BLaER1 treated with 17β-estradiol and CSF1 and Interleukin-3, amounts not matched to agents 10 nM and 100 nM (cell line): ENCODE data around the gene RNASET2.

Experiments used
- H3K27ac ChIP-seq, 11 experiments: shearing (Covaris generic); formaldehyde crosslinking; 2 replicates each; pipeline ENCODE4 v1.8.1; 2022
- H3K27me3 ChIP-seq, 11 experiments: shearing (Covaris generic); formaldehyde crosslinking; 2 replicates each; pipeline ENCODE4 v1.8.1; 2022
- H3K36me3 ChIP-seq, 11 experiments: shearing (Covaris generic); formaldehyde crosslinking; 2 replicates each; pipeline ENCODE4 v1.8.1; 2022
- H3K4me1 ChIP-seq, 10 experiments: shearing (Covaris generic); formaldehyde crosslinking; 2 replicates each; pipeline ENCODE4 v1.8.1; 2022
- H3K4me2 ChIP-seq, 11 experiments: shearing (Covaris generic); formaldehyde crosslinking; 2 replicates each; pipeline ENCODE4 v1.8.1; 2022
- H3K4me3 ChIP-seq, 10 experiments: shearing (Covaris generic); formaldehyde crosslinking; 2 replicates each; pipeline ENCODE4 v1.8.1; 2022
- H3K9ac ChIP-seq, 11 experiments: shearing (Covaris generic); formaldehyde crosslinking; 2 replicates each; pipeline ENCODE4 v1.8.1; 2022
- H3K9me3 ChIP-seq, 11 experiments: shearing (Covaris generic); formaldehyde crosslinking; replicated peaks in 1 of 11; 2 replicates each; pipeline ENCODE4 v1.8.1; 2022
- H4K20me1 ChIP-seq, 11 experiments: shearing (Covaris generic); formaldehyde crosslinking; 2 replicates each; pipeline ENCODE4 v1.8.1; 2022
- Cebpa-rat ChIP-seq, 11 experiments: shearing (Covaris generic); IDR thresholded peaks; 2 replicates each; pipeline ENCODE4 v1.8.1; 2022

RNASET2 gene

GRCh38 chr6:166997348-166997747, 41.0 kb upstream of the RNASET2 start:
- peaks cover 0 to 71% (median 56%) of the 10 kb centered on the region in 11 experiments; a peak in 18 of 22 replicates for H3K36me3 ChIP-seq
- peak overlapping the region; percentile 66 to 92 (median 88); a peak in 20 of 22 replicates for H3K9ac ChIP-seq
- TF ChIP-seq Cebpa-rat (IDR thresholded peaks at IDR 0.05), result no peak

GRCh38 chr6:166996406-166996805, 40.1 kb upstream of the RNASET2 start:
- peak in 5 of 11 experiments; percentile 15 to 60 (median 35); a peak in 3 of 22 replicates for TF ChIP-seq Cebpa-rat (IDR thresholded peaks at IDR 0.05)
- H3K4me3 ChIP-seq, result no peak overlapping the region
- peak overlapping the region in 1 of 11 experiments; percentile 6; a peak in 1 of 22 replicates for H3K4me2 ChIP-seq
- H3K36me3 ChIP-seq, result peaks cover 0 to 71% (median 55%) of the 10 kb centered on the region in 11 experiments; a peak in 18 of 22 replicates
- H3K4me1 ChIP-seq, result peaks cover 20 to 32% (median 25%) of the 10 kb centered on the region in 10 experiments
- H3K27ac ChIP-seq, result no peak overlapping the region
- peaks cover 0 to 51% (median 23%) of the 10 kb centered on the region in 11 experiments; a peak in 15 of 22 replicates for H4K20me1 ChIP-seq
- H3K9ac ChIP-seq, result no peak overlapping the region
- no peaks in the 10 kb centered on the region for H3K27me3 ChIP-seq
- H3K9me3 ChIP-seq, result peaks cover 0 to 3% (median 0%) of the 10 kb centered on the region in 11 experiments; a peak in 1 of 22 replicates

More at GRCh38 chr6:166997348-166997747, 41.0 kb upstream of the RNASET2 start:
- H3K27ac ChIP-seq, result 0 out of 22 replicates have a peak overlapping the region, but pooled peaks of 1 of the 11 experiments have one; percentile 74
- no peaks in the 10 kb centered on the region for H3K27me3 ChIP-seq
- peaks cover 0 to 3% (median 0%) of the 10 kb centered on the region in 11 experiments; a peak in 1 of 22 replicates for H3K9me3 ChIP-seq
- H4K20me1 ChIP-seq, result peaks cover 0 to 52% (median 28%) of the 10 kb centered on the region in 11 experiments; a peak in 15 of 22 replicates
- peak overlapping the region; percentile 87 to 99 (median 98); a peak in 19 of 20 replicates for H3K4me3 ChIP-seq
- peak overlapping the region; percentile 91 to 99 (median 95) for H3K4me2 ChIP-seq
- peaks cover 25 to 36% (median 30%) of the 10 kb centered on the region in 10 experiments for H3K4me1 ChIP-seq

GRCh38 chr6:166989427-166990032, 33.2 kb upstream of the RNASET2 start:
- H3K4me2 ChIP-seq, result peak overlapping the region in 2 of 11 experiments; percentile 12 to 37; a peak in 2 of 22 replicates
- no peak for TF ChIP-seq Cebpa-rat (IDR thresholded peaks at IDR 0.05)
- H4K20me1 ChIP-seq, result peaks cover 0 to 55% (median 13%) of the 10 kb centered on the region in 11 experiments; a peak in 9 of 22 replicates
- H3K27me3 ChIP-seq, result no peaks in the 10 kb centered on the region
- H3K4me3 ChIP-seq, result no peak overlapping the region
- no peak overlapping the region for H3K27ac ChIP-seq
- peaks cover 0 to 15% (median 6%) of the 10 kb centered on the region in 10 experiments; a peak in 6 of 20 replicates for H3K4me1 ChIP-seq
- H3K9ac ChIP-seq, result no peak overlapping the region
- H3K36me3 ChIP-seq, result peaks cover 0 to 70% (median 50%) of the 10 kb centered on the region in 11 experiments; a peak in 18 of 22 replicates
- peaks cover 0 to 21% (median 14%) of the 10 kb centered on the region in 11 experiments; a peak in 16 of 22 replicates for H3K9me3 ChIP-seq

GRCh38 chr6:166988674-166989201, 32.4 kb upstream of the RNASET2 start:
- TF ChIP-seq Cebpa-rat (IDR thresholded peaks at IDR 0.05), result no peak
- Histone ChIP-seq H3K9ac (no peak overlapping the region; a peak in 1 of 22 replicates), H4K20me1 (peaks cover 0 to 49% (median 13%) of the 10 kb centered on the region in 11 experiments; a peak in 9 of 22 replicates), H3K36me3 (peaks cover 0 to 70% (median 43%) of the 10 kb centered on the region in 11 experiments; a peak in 18 of 22 replicates), H3K4me1 (peaks cover 0 to 15% (median 6%) of the 10 kb centered on the region in 10 experiments; a peak in 6 of 20 replicates), H3K9me3 (peaks cover 0 to 21% (median 14%) of the 10 kb centered on the region in 11 experiments; a peak in 16 of 22 replicates), H3K4me3 (no peak overlapping the region), H3K4me2 (peak overlapping the region in 1 of 11 experiments; percentile 2; a peak in 2 of 22 replicates), H3K27ac (no peak overlapping the region), H3K27me3 (no peaks in the 10 kb centered on the region)

GRCh38 chr6:166987930-166988329, 31.6 kb upstream of the RNASET2 start:
- no peak for TF ChIP-seq Cebpa-rat (IDR thresholded peaks at IDR 0.05)

GRCh38 chr6:166987448-166987847, 31.1 kb upstream of the RNASET2 start:
- no peak overlapping the region for H3K27ac ChIP-seq
- TF ChIP-seq Cebpa-rat (IDR thresholded peaks at IDR 0.05), result no peak
- peaks cover 0 to 43% (median 10%) of the 10 kb centered on the region in 11 experiments; a peak in 9 of 22 replicates for H4K20me1 ChIP-seq
- H3K9ac ChIP-seq, result no peak overlapping the region
- no peak overlapping the region for H3K4me3 ChIP-seq
- peaks cover 0 to 15% (median 6%) of the 10 kb centered on the region in 10 experiments; a peak in 6 of 20 replicates for H3K4me1 ChIP-seq
- H3K27me3 ChIP-seq, result no peaks in the 10 kb centered on the region
- peaks cover 0 to 21% (median 14%) of the 10 kb centered on the region in 11 experiments; a peak in 16 of 22 replicates for H3K9me3 ChIP-seq
- peaks cover 0 to 70% (median 37%) of the 10 kb centered on the region in 11 experiments; a peak in 18 of 22 replicates for H3K36me3 ChIP-seq
- no peak overlapping the region for H3K4me2 ChIP-seq

More at GRCh38 chr6:166987930-166988329, 31.6 kb upstream of the RNASET2 start:
- Histone ChIP-seq H3K9ac (no peak overlapping the region), H3K36me3 (peaks cover 0 to 70% (median 37%) of the 10 kb centered on the region in 11 experiments; a peak in 18 of 22 replicates), H4K20me1 (peaks cover 0 to 47% (median 13%) of the 10 kb centered on the region in 11 experiments; a peak in 9 of 22 replicates), H3K27me3 (no peaks in the 10 kb centered on the region), H3K4me2 (no peak overlapping the region), H3K9me3 (peaks cover 0 to 21% (median 14%) of the 10 kb centered on the region in 11 experiments; a peak in 16 of 22 replicates), H3K4me3 (no peak overlapping the region), H3K4me1 (peaks cover 0 to 15% (median 6%) of the 10 kb centered on the region in 10 experiments; a peak in 6 of 20 replicates), H3K27ac (no peak overlapping the region)

- Histone ChIP-seq H3K4me3 (no peak overlapping the region), H3K27ac (no peak overlapping the region), H3K36me3 (peaks cover 0 to 94% (median 63%) of the 10 kb centered on the region in 11 experiments; a peak in 18 of 22 replicates), H4K20me1 (0 out of 22 replicates have a peak, but pooled peaks cover 0 to 5% (median 0%) of the 10 kb centered on the region in 11 experiments), H3K9ac (no peak overlapping the region), H3K4me2 (no peak overlapping the region), H3K4me1 (peaks cover 0 to 6% (median 0%) of the 10 kb centered on the region in 10 experiments; a peak in 2 of 20 replicates), H3K27me3 (no peaks in the 10 kb centered on the region), H3K9me3 (peaks cover 0 to 11% (median 5%) of the 10 kb centered on the region in 11 experiments; a peak in 11 of 22 replicates)
- TF ChIP-seq Cebpa-rat (IDR thresholded peaks at IDR 0.05), result no peak
Measured at GRCh38 chr6:166980738-166981137, 24.4 kb upstream of the RNASET2 start.

GRCh38 chr6:166977621-166978525, 21.5 kb upstream of the RNASET2 start:
- no peaks in the 10 kb centered on the region for H4K20me1 ChIP-seq
- H3K27ac ChIP-seq, result no peak overlapping the region
- peaks cover 0 to 94% (median 68%) of the 10 kb centered on the region in 11 experiments; a peak in 18 of 22 replicates for H3K36me3 ChIP-seq
- no peaks in the 10 kb centered on the region for H3K27me3 ChIP-seq
- TF ChIP-seq Cebpa-rat (IDR thresholded peaks at IDR 0.05), result no peak
- H3K4me3 ChIP-seq, result no peak overlapping the region
- H3K4me2 ChIP-seq, result no peak overlapping the region
- H3K9me3 ChIP-seq, result peaks cover 0 to 20% (median 9%) of the 10 kb centered on the region in 11 experiments; a peak in 13 of 22 replicates
- peaks cover 0 to 7% (median under 1%) of the 10 kb centered on the region in 10 experiments; a peak in 3 of 20 replicates for H3K4me1 ChIP-seq
- no peak overlapping the region for H3K9ac ChIP-seq
